CD14-positive monocyte (primary cell): Measurements from ENCODE around the gene PTPN2. TPM values are rescaled to one million over a fixed set of nuclear protein-coding genes. Genes with fewer than 3 reads are reported as not detected.

Source experiments
- DNase-seq, 3 donors: peaks; one replicate each; pipeline ENCODE4 v3.0.0-alpha.2; 2011 to 2022
- H2AFZ ChIP-seq: 2 replicates; pipeline ENCODE4 v1.6.0; 2012; ENCODE audit warnings: mild to moderate bottlenecking, low read depth, low read length, inconsistent platforms; ENCODE audit not compliant: insufficient read depth, poor library complexity, severe bottlenecking
- H3K27ac ChIP-seq, 2 donors: 1 replicate in 1 of 2; 2 replicates in 1 of 2; pipeline ENCODE4 v1.5.1; 2012 to 2013; ENCODE audit warnings: low read length in 2 of 2, control low read depth in 1 of 2, inconsistent platforms in 1 of 2, low read depth in 1 of 2, mild to moderate bottlenecking in 1 of 2
- H3K27me3 ChIP-seq, 2 donors: one replicate each; pipeline versions ENCODE4 v1.6.0 to v1.6.1; 2011 to 2013; ENCODE audit warnings: low read length in 2 of 2; ENCODE audit not compliant: control insufficient read depth in 2 of 2, insufficient read depth in 2 of 2
- H3K36me3 ChIP-seq, 2 donors: replicated peaks in 1 of 2; 1 replicate in 1 of 2; 2 replicates in 1 of 2; pipeline versions ENCODE4 v1.5.1 to v1.6.1; 2012 to 2013; ENCODE audit warnings: low read length in 2 of 2, control low read depth in 1 of 2, inconsistent platforms in 1 of 2, mild to moderate bottlenecking in 1 of 2; ENCODE audit not compliant: insufficient read depth in 2 of 2, control insufficient read depth in 1 of 2
- H3K4me1 ChIP-seq, 2 donors: 1 replicate in 1 of 2; 2 replicates in 1 of 2; pipeline versions ENCODE4 v1.5.1 to v1.6.1; 2012 to 2013; ENCODE audit warnings: low read length in 2 of 2, control low read depth in 1 of 2, inconsistent platforms in 1 of 2, mild to moderate bottlenecking in 1 of 2, moderate library complexity in 1 of 2; ENCODE audit not compliant: insufficient read depth in 2 of 2, control insufficient read depth in 1 of 2
- H3K4me2 ChIP-seq: replicated peaks from 2 replicates; pipeline ENCODE3; 2012; ENCODE audit warnings: low read length, moderate library complexity, mild to moderate bottlenecking; ENCODE audit not compliant: poor library complexity, severe bottlenecking; ENCODE audit errors: extremely low read depth
- H3K4me3 ChIP-seq, 3 experiments: fragments of 200-600 bp in 1 of 3; sonication (generic) in 1 of 3; replicated peaks in 1 of 3; 1 replicate in 2 of 3; 2 replicates in 1 of 3; pipeline ENCODE4 v1.5.1; 2011 to 2013; ENCODE audit warnings: low read length in 3 of 3, mild to moderate bottlenecking in 3 of 3, control low read depth in 2 of 3, low read depth in 2 of 3, inconsistent platforms in 1 of 3, moderate library complexity in 1 of 3
- H3K79me2 ChIP-seq: 2 replicates; pipeline ENCODE4 v1.6.0; 2012; ENCODE audit warnings: mild to moderate bottlenecking, control low read depth, inconsistent platforms, low read length, moderate library complexity; ENCODE audit not compliant: insufficient read depth
- H3K9ac ChIP-seq: 2 replicates; pipeline ENCODE4 v1.6.0; 2017; ENCODE audit warnings: low read length, mild to moderate bottlenecking; ENCODE audit not compliant: insufficient read depth, poor library complexity, severe bottlenecking
- H3K9me3 ChIP-seq, 2 donors: replicated peaks in 1 of 2; 1 replicate in 1 of 2; 2 replicates in 1 of 2; pipeline versions ENCODE4 v1.5.1 to v1.6.1; 2012 to 2013; ENCODE audit warnings: low read length in 2 of 2, control low read depth in 1 of 2; ENCODE audit not compliant: control insufficient read depth in 1 of 2, insufficient read depth in 1 of 2
- H4K20me1 ChIP-seq: 2 replicates; pipeline ENCODE4 v1.6.0; 2012; ENCODE audit warnings: mild to moderate bottlenecking, low read length, control low read depth, moderate library complexity; ENCODE audit not compliant: insufficient read depth
- H3K27ac Mint-ChIP-seq, 7 donors: one replicate each; pipeline ENCODE4 v1.8.0; 2020; ENCODE audit warnings: mild to moderate bottlenecking in 7 of 7, mixed read lengths in 7 of 7, moderate library complexity in 6 of 7, inconsistent platforms in 2 of 7
- H3K27me3 Mint-ChIP-seq, 3 donors: one replicate each; pipeline ENCODE4 v1.8.0; 2021 to 2022; ENCODE audit warnings: low read depth in 3 of 3, mild to moderate bottlenecking in 3 of 3, mixed read lengths in 3 of 3, moderate library complexity in 3 of 3, inconsistent platforms in 1 of 3
- H3K36me3 Mint-ChIP-seq, 2 donors: one replicate each; pipeline ENCODE4 v1.8.0; 2020; ENCODE audit warnings: mixed read lengths in 2 of 2, inconsistent platforms in 1 of 2, mild to moderate bottlenecking in 1 of 2
- H3K4me1 Mint-ChIP-seq: one replicate; pipeline ENCODE4 v1.8.0; 2020; ENCODE audit warnings: mild to moderate bottlenecking, mixed read lengths
- H3K4me3 Mint-ChIP-seq, 2 donors: one replicate each; pipeline ENCODE4 v1.8.0; 2020; ENCODE audit warnings: mild to moderate bottlenecking in 2 of 2, mixed read lengths in 2 of 2, moderate library complexity in 1 of 2
- H3K9me3 Mint-ChIP-seq, 7 donors: one replicate each; pipeline ENCODE4 v1.8.0; 2020 to 2022; ENCODE audit warnings: mixed read lengths in 7 of 7, mild to moderate bottlenecking in 6 of 7, moderate library complexity in 6 of 7, inconsistent platforms in 2 of 7
- CTCF ChIP-seq: fragments of 200-600 bp; IDR thresholded peaks from one replicate; pipeline ENCODE4 v1.8.0; 2022; ENCODE audit warnings: antibody characterized with exemption, mild to moderate bottlenecking
- WGBS: methylation state at CpG from one replicate; pipeline ENCODE4 v1.1.5; 2013; ENCODE audit warnings: missing lambda C conversion rate; ENCODE audit not compliant: insufficient coverage; 5-methylcytosine and 5-hydroxymethylcytosine counted together
- intact Hi-C, 2 donors: fragments of 100-400 bp; cut with micrococcal nuclease; formaldehyde crosslinking; loops; one replicate each; pipeline versions ENCODE4 v1.15.0 to v1.15.1; 2023
- polyA plus RNA-seq, 3 donors: library from polyadenylated mRNA; depleted of rRNA in 1 of 3; unstranded in 2 of 3; stranded (reverse) in 1 of 3; fragments of 300-500 nt in 2 of 3; fragments of >200 nt in 1 of 3; fragmentation: Illumina TruSeq in 2 of 3; gene quantifications; 1 replicate in 2 of 3; 2 replicates in 1 of 3; pipeline ENCODE4 v1.2.3, GENCODE V29; 2012 to 2021

Gene PTPN2
- polyA plus RNA-seq, 3 donors, result 55.6 to 108 (median 78.4) TPM

- H3K4me2 ChIP-seq, result no peak overlapping the region
- no peaks in the 10 kb centered on the region for H3K4me1 ChIP-seq
- Mint-ChIP-seq H3K27ac (no peak overlapping the region), H3K9me3 (peaks cover 0 to 3% (median 0%) of the 10 kb centered on the region in 7 donors), H3K4me3 (no peak overlapping the region), H3K36me3 (peaks cover 60 to 85% of the 10 kb centered on the region in 2 donors), H3K27me3 (no peaks in the 10 kb centered on the region), H3K4me1 (peaks cover 3% of the 10 kb centered on the region)
- no peak overlapping the region for H3K9ac ChIP-seq
- H3K79me2 ChIP-seq, result peaks cover 8% of the 10 kb centered on the region
- peak overlapping the region in 1 of 2 donors; percentile 9 for H3K27ac ChIP-seq
- H3K36me3 ChIP-seq, result peaks cover 76 to 84% of the 10 kb centered on the region in 2 donors
- no peaks in the 10 kb centered on the region for H4K20me1 ChIP-seq
- intact Hi-C loops, result no loop called here
- no peaks in the 10 kb centered on the region for H3K27me3 ChIP-seq
- H2AFZ ChIP-seq, result no peak overlapping the region
- H3K4me3 ChIP-seq, result no peak overlapping the region
- H3K9me3 ChIP-seq, result no peaks in the 10 kb centered on the region
- 86% methylated on average over 4 of the region's 5 CpGs for WGBS
- TF ChIP-seq CTCF, result no peak
- no peak for DNase-seq
Observed at GRCh38 chr18:12819841-12820240, 64.2 kb downstream of the PTPN2 start.

GRCh38 chr18:12819322-12819721 is 64.7 kb downstream of the PTPN2 start:
- intact Hi-C loops, result no loop called here
- H3K9me3 Mint-ChIP-seq, result peaks cover 0 to 3% (median 0%) of the 10 kb centered on the region in 7 donors
- H3K36me3 ChIP-seq, result peaks cover 76 to 84% of the 10 kb centered on the region in 2 donors
- H2AFZ ChIP-seq, result no peak overlapping the region
- H3K4me1 Mint-ChIP-seq, result peaks cover 3% of the 10 kb centered on the region
- no peaks in the 10 kb centered on the region for H3K9me3 ChIP-seq
- no peaks in the 10 kb centered on the region for H4K20me1 ChIP-seq
- no peak for DNase-seq
- no peak for TF ChIP-seq CTCF
- no peak overlapping the region for H3K4me2 ChIP-seq
- H3K9ac ChIP-seq, result no peak overlapping the region
- no peaks in the 10 kb centered on the region for H3K4me1 ChIP-seq
- peaks cover 63 to 87% of the 10 kb centered on the region in 2 donors for H3K36me3 Mint-ChIP-seq
- H3K27me3 ChIP-seq, result no peaks in the 10 kb centered on the region
- no peaks in the 10 kb centered on the region for H3K27me3 Mint-ChIP-seq
- no CpG with 5 or more reads among the region's 3 CpGs for WGBS
- H3K27ac Mint-ChIP-seq, result peak overlapping the region in 3 of 7 donors; percentile 1 to 61 (median 61)
- peak overlapping the region in 1 of 2 donors; percentile 9 for H3K27ac ChIP-seq
- no peak overlapping the region for H3K4me3 Mint-ChIP-seq
- no peak overlapping the region for H3K4me3 ChIP-seq
- H3K79me2 ChIP-seq, result peaks cover 8% of the 10 kb centered on the region
